ENCODE results near the gene CBARP.

DNA sequence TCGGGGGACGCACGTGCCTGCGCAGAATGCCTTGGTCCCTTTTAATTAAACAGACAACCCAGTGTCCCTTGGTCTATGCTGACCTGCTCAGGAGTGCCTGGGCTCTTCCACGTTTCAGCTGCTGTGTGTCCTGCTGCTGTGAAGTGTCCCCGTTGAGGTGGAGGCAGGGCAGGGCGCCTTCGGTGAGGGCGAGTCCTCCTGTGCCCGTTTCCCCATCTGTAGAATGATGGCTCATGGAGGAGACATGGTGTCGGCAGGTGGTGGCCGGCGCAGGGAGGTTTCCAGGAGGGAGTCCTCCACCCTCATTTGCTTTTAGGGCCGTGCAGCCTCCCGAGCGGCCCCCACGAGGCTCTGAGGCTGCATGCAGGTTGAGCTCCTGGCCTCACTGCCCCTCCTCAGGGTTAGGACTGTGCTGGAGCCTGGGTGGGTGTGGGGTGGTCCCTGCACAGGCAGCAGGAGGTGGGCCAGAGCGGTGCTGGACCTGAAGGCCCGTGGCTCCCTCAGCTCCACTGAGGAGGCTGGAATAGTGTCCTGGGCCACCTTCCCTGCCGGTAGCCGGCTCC, 23.4 kb downstream of the CBARP start:
- TF ChIP-seq GATA3 (IDR thresholded peaks at IDR 0.05; ENCODE audit: low read depth, low read length) (no peak), GATA2 (IDR thresholded peaks at IDR 0.05; ENCODE audit: low read depth, low read length) (no peak)

Data from SH-SY5Y (cell line).